ENCODE measurements around the gene MOB3A. TPM values are rescaled to one million over a fixed set of nuclear protein-coding genes. Genes with fewer than 3 reads are reported as not detected.

Gene MOB3A
- total and polyA plus RNA-seq, 9 of the 15 experiments (the other 6 are each of a cell fraction or from before 2014, with no cell fraction given): 1.1 to 24.1 (median 6.0) TPM

DNA sequence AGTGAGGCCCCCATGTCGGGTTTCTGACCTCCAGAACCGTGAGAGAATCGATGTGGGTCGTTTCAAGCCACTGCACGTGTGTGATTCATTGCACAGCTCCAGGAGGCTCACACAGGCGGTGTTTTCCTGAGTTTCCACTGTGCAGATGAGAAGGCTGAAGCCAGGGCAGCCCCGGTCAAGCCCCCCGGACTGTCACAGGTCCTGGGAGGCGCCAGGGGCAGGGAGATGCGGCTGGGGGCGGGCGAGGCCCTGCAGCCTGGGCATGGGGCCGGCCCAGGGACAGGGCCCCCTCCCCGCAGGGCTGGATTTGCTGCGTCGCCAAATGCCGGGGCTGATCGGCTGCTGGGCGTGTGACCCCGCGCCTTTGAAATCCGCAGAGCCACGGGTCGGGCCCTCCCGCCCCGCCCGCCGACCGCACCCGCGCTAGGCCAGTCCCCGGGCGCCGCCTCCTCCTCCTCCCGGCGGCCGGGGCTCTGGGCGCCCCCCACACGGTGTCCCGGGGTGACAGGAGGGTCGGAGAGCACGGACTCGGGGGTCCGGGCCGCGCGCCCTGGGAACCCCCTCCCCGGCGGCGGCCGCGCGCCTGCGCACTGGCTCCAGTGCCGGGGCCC lies 35.1 kb downstream of the MOB3A start (continued):
- TF ChIP-seq, protein P1, sequence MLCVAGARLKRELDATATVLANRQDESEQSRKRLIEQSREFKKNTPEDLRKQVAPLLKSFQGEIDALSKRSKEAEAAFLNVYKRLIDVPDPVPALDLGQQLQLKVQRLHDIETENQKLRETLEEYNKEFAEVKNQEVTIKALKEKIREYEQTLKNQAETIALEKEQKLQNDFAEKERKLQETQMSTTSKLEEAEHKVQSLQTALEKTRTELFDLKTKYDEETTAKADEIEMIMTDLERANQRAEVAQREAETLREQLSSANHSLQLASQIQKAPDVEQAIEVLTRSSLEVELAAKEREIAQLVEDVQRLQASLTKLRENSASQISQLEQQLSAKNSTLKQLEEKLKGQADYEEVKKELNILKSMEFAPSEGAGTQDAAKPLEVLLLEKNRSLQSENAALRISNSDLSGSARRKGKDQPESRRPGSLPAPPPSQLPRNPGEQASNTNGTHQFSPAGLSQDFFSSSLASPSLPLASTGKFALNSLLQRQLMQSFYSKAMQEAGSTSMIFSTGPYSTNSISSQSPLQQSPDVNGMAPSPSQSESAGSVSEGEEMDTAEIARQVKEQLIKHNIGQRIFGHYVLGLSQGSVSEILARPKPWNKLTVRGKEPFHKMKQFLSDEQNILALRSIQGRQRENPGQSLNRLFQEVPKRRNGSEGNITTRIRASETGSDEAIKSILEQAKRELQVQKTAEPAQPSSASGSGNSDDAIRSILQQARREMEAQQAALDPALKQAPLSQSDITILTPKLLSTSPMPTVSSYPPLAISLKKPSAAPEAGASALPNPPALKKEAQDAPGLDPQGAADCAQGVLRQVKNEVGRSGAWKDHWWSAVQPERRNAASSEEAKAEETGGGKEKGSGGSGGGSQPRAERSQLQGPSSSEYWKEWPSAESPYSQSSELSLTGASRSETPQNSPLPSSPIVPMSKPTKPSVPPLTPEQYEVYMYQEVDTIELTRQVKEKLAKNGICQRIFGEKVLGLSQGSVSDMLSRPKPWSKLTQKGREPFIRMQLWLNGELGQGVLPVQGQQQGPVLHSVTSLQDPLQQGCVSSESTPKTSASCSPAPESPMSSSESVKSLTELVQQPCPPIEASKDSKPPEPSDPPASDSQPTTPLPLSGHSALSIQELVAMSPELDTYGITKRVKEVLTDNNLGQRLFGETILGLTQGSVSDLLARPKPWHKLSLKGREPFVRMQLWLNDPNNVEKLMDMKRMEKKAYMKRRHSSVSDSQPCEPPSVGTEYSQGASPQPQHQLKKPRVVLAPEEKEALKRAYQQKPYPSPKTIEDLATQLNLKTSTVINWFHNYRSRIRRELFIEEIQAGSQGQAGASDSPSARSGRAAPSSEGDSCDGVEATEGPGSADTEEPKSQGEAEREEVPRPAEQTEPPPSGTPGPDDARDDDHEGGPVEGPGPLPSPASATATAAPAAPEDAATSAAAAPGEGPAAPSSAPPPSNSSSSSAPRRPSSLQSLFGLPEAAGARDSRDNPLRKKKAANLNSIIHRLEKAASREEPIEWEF (CRISPR knock-in tag; IDR thresholded peaks at IDR 0.05): no peak
- TF ChIP-seq RFX7 (CRISPR knock-in tag; IDR thresholded peaks at IDR 0.05) (no peak), ZHX1 (conservative IDR thresholded peaks at IDR 0.05; ENCODE audit: low read length) (no peak), ZNF354B (CRISPR knock-in tag; IDR thresholded peaks at IDR 0.05) (no peak), E2F3 (CRISPR knock-in tag; IDR thresholded peaks at IDR 0.05) (peak; percentile 63; the same call in 1 of the 2 replicates), FOXO4 (CRISPR knock-in tag; IDR thresholded peaks at IDR 0.05) (no peak), TFAM (CRISPR knock-in tag; conservative IDR thresholded peaks at IDR 0.05) (no peak), ELF2 (CRISPR knock-in tag; IDR thresholded peaks at IDR 0.05) (no peak), ZNF3 (CRISPR knock-in tag; IDR thresholded peaks at IDR 0.05) (no peak), POLR2A (conservative IDR thresholded peaks at IDR 0.05) (peak; percentile 8; the same call in 1 of the 2 replicates), PTTG1 (tag; IDR thresholded peaks at IDR 0.05; ENCODE audit: low read depth) (no peak), FUS (optimal IDR thresholded peaks at IDR 0.05; ENCODE audit: low read depth, low read length) (no peak), FOXM1 (IDR thresholded peaks at IDR 0.05; ENCODE audit: low read depth) (no peak), FOXM1 (CRISPR knock-in tag; IDR thresholded peaks at IDR 0.05; ENCODE audit: low read depth) (no peak), NFYB (IDR thresholded peaks at IDR 0.05; ENCODE audit: extremely low read depth, insufficient read length) (no peak)
- TF ChIP-seq, protein P2, sequence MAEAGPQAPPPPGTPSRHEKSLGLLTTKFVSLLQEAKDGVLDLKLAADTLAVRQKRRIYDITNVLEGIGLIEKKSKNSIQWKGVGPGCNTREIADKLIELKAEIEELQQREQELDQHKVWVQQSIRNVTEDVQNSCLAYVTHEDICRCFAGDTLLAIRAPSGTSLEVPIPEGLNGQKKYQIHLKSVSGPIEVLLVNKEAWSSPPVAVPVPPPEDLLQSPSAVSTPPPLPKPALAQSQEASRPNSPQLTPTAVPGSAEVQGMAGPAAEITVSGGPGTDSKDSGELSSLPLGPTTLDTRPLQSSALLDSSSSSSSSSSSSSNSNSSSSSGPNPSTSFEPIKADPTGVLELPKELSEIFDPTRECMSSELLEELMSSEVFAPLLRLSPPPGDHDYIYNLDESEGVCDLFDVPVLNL (CRISPR knock-in tag; IDR thresholded peaks at IDR 0.05; ENCODE audit: low read depth): 0 out of 2 replicates have a peak, but pooled peaks have one; percentile 60
- TF ChIP-seq, protein P3, sequence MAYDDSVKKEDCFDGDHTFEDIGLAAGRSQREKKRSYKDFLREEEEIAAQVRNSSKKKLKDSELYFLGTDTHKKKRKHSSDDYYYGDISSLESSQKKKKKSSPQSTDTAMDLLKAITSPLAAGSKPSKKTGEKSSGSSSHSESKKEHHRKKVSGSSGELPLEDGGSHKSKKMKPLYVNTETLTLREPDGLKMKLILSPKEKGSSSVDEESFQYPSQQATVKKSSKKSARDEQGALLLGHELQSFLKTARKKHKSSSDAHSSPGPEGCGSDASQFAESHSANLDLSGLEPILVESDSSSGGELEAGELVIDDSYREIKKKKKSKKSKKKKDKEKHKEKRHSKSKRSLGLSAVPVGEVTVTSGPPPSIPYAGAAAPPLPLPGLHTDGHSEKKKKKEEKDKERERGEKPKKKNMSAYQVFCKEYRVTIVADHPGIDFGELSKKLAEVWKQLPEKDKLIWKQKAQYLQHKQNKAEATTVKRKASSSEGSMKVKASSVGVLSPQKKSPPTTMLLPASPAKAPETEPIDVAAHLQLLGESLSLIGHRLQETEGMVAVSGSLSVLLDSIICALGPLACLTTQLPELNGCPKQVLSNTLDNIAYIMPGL (CRISPR knock-in tag; IDR thresholded peaks at IDR 0.05): no peak

Measured in K562 (cell line).